ENCODE measurements around the gene PTGES3. TPM values are rescaled to one million over a fixed set of nuclear protein-coding genes. Genes with fewer than 3 reads are reported as not detected.

The PTGES3 gene
- total and polyA plus RNA-seq, 11 donors = 48.0 to 125 (median 103) TPM

DNA sequence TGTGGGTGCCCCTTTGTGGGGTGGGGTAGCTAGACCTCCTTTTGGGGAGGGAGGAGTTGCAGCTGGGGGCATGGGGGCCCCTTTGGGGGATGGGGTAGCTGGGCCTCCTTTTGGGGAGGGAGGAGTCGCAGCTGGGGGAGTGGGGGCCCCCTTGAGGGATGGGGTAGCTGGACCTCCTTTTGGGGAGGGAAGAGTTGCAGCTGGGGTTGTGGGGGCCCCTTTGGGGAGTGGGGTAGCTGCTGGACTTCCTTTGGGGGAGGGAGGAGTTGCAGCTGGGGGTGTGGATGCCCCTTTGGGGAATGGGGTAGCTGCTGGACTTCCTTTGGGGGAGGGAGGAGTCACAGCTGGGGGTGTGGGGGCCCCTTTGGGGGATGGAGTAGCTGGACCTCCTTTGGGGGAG is 30.1 kb upstream of the PTGES3 start:
- 86 to 100% (median 90%) methylated on average over 1 of the region's 1 CpG; no CpG with 5 or more reads in 1 of the 4 donors for whole genome bisulfite sequencing, 4 donors

DNA sequence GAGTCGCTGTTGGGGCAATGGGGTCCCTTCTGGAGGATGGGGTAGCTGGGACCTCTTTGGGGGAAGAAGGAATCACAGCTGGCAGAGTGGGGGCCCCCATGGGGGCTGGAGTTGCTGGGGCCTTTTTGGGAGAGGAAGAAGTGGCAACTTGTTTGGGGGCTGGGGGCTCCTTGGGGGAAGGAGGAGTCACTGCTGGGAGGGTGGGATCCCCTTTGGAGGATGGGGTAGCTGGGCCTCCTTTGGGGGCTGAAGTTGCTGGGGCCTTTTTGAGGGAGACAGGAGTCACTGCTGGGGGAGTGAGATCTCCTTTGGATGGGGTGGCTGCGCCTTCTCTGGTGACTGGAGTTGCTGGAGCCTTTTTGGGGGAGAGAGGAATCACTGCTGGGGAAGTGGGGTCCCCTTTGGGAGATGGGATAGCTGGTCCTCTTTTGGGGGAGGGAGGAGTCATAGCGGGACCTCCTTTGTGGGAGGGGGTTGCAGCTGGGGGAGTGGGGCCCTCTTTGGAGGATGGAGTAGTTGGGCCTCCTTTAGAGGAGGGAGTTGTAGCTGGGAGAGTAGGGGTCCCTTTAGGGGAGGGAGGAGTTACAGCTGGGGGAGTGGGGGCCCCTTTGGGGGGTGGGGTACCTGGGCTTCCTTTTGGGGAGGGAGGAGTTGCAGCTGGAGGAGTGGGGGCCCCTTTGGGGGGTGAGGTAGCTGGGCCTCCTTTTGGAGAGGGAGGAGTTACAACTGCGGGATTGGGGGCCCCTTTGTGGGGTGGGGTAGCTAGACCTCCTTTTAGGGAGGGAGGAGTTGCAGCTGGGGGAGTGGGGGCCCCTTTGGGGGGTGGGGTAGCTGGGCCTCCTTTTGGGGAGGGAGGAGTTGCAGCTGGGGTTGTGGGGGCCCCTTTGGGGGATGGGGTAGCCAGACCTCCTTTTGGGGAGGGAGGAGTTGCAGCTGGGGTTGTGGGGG is 29.1 kb upstream of the PTGES3 start:
- H3K36me3 ChIP-seq = peaks cover 3 to 76% (median 71%) of the 10 kb centered on the region in 9 donors
- DNase-seq (peak in 1 of 5 donors; percentile 13), ATAC-seq (no peak)
- no peaks in the 10 kb centered on the region for H3K9me3 ChIP-seq
- no peaks in the 10 kb centered on the region for H3K27me3 ChIP-seq
- H3K4me3 ChIP-seq = no peak overlapping the region
- TF ChIP-seq POLR2A (IDR thresholded peaks at IDR 0.05) = no peak
- TF ChIP-seq, protein P1, sequence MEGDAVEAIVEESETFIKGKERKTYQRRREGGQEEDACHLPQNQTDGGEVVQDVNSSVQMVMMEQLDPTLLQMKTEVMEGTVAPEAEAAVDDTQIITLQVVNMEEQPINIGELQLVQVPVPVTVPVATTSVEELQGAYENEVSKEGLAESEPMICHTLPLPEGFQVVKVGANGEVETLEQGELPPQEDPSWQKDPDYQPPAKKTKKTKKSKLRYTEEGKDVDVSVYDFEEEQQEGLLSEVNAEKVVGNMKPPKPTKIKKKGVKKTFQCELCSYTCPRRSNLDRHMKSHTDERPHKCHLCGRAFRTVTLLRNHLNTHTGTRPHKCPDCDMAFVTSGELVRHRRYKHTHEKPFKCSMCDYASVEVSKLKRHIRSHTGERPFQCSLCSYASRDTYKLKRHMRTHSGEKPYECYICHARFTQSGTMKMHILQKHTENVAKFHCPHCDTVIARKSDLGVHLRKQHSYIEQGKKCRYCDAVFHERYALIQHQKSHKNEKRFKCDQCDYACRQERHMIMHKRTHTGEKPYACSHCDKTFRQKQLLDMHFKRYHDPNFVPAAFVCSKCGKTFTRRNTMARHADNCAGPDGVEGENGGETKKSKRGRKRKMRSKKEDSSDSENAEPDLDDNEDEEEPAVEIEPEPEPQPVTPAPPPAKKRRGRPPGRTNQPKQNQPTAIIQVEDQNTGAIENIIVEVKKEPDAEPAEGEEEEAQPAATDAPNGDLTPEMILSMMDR (IDR thresholded peaks at IDR 0.05) = no peak
- peaks cover 9 to 65% (median 43%) of the 10 kb centered on the region in 12 donors for H3K4me1 ChIP-seq
- intact Hi-C loops (cut with DNase I) = no loop called here
- H3K27ac ChIP-seq = no peak overlapping the region
- WGBS, 4 donors = 82 to 91% (median 86%) methylated on average over 4 of the region's 4 CpGs

More for the DNA sequence above, 30.1 kb upstream of the PTGES3 start:
- ATAC-seq = no peak
- H3K27me3 ChIP-seq = no peaks in the 10 kb centered on the region
- peaks cover 1 to 74% (median 61%) of the 10 kb centered on the region in 9 donors for H3K36me3 ChIP-seq
- DNase-seq = no peak
- TF ChIP-seq, protein P1 (IDR thresholded peaks at IDR 0.05) = no peak
- no peak for TF ChIP-seq POLR2A (IDR thresholded peaks at IDR 0.05)
- H3K4me3 ChIP-seq = no peak overlapping the region
- H3K4me1 ChIP-seq = peaks cover 9 to 74% (median 53%) of the 10 kb centered on the region in 12 donors
- H3K27ac ChIP-seq = no peak overlapping the region
- intact Hi-C loops (cut with DNase I) = no loop called here
- no peaks in the 10 kb centered on the region for H3K9me3 ChIP-seq

DNA sequence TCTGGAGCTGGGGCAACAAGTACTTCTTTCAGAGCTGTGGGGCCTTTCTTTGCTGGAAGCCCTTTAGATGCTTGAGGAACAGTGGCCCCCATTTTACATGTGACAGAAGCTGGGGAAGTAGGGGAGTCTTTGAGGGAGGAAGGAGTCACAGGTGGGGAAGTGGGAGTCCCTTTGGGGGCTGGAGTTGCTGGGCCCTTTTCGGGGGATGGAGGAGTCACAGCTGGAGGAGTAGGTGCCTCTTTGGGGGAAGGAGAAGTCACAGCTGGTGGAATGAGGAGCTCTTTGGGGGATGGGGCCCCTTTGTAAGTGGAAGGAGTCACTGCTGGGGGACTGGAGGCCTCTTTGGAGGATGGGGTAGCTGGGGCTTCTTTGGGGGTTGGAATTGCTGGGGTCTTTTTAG is 28.4 kb upstream of the PTGES3 start:
- peaks cover 2 to 58% (median 37%) of the 10 kb centered on the region in 12 donors for H3K4me1 ChIP-seq
- H3K27me3 ChIP-seq = no peaks in the 10 kb centered on the region
- 58 to 69% (median 60%) methylated on average over 1 of the region's 1 CpG for WGBS, 4 donors
- H3K4me3 ChIP-seq = no peak overlapping the region
- peaks cover 3 to 83% (median 74%) of the 10 kb centered on the region in 9 donors for H3K36me3 ChIP-seq
- TF ChIP-seq POLR2A (IDR thresholded peaks at IDR 0.05) = no peak
- TF ChIP-seq, protein P1 (IDR thresholded peaks at IDR 0.05) = no peak
- no peak overlapping the region for H3K27ac ChIP-seq
- ATAC-seq (no peak), DNase-seq (peak in 1 of 5 donors; percentile 8)
- no peaks in the 10 kb centered on the region for H3K9me3 ChIP-seq
- intact Hi-C loops (cut with DNase I) = no loop called here

DNA sequence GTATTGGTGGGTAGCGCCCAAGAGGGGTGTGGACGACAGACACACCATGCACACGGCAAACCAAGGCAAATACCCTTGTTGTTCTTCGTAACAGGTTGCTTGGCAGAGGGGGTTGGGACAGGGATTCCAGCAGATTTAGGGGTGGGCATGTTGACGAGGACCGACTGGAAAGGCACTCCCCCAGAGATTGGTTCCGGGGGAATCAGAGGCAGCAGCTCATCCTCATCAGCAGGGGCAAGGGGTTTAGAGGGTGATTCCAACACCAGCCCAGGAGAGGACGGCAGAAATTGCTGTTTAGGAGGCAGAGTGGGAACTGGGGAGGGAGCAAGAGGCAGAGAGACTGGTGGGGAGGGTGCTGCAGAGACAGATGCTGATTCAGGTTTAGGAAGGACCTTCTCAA is 27.7 kb upstream of the PTGES3 start:
- WGBS, 4 donors = 59 to 73% (median 69%) methylated on average over 8 of the region's 8 CpGs
- H3K4me1 ChIP-seq = peaks cover 0 to 51% (median 31%) of the 10 kb centered on the region in 12 donors
- peak in 1 of 4 donors; percentile 6 for ATAC-seq

More for the DNA sequence above, 27.7 kb upstream of the PTGES3 start:
- H3K9me3 ChIP-seq = no peaks in the 10 kb centered on the region
- peaks cover 3 to 83% (median 79%) of the 10 kb centered on the region in 9 donors for H3K36me3 ChIP-seq
- no peak overlapping the region for H3K4me3 ChIP-seq
- DNase-seq = peak in 1 of 5 donors; percentile 6
- TF ChIP-seq, protein P1 (IDR thresholded peaks at IDR 0.05) = no peak
- no peak for TF ChIP-seq POLR2A (IDR thresholded peaks at IDR 0.05)
- intact Hi-C loops (cut with DNase I) = no loop called here
- no peaks in the 10 kb centered on the region for H3K27me3 ChIP-seq
- no peak overlapping the region for H3K27ac ChIP-seq
